PC-9 (cell line): ENCODE data around the gene APOL6.
"Not testable (repeated sequence)": the region's sequence is repeated elsewhere in the genome, so short reads cannot be mapped to it uniquely, and the experiment has no call there.

Source experiments
- EZH2 ChIP-seq: fragments of 200-600 bp; sonication (generic); IDR thresholded peaks from 2 replicates; pipeline ENCODE4 v1.8.0; 2017; ENCODE audit warnings: antibody characterized with exemption, low read depth
- TF ChIP-seq, protein P1 (sequence below): fragments of 200-600 bp; sonication (generic); conservative IDR thresholded peaks from 2 replicates; pipeline ENCODE4 v1.6.1; 2017; ENCODE audit warnings: mixed run types, antibody characterized with exemption, mild to moderate bottlenecking, moderate library complexity

GRCh38 chr22:35679492-35679891 is 31.2 kb downstream of the APOL6 start:
- TF ChIP-seq, protein P1, sequence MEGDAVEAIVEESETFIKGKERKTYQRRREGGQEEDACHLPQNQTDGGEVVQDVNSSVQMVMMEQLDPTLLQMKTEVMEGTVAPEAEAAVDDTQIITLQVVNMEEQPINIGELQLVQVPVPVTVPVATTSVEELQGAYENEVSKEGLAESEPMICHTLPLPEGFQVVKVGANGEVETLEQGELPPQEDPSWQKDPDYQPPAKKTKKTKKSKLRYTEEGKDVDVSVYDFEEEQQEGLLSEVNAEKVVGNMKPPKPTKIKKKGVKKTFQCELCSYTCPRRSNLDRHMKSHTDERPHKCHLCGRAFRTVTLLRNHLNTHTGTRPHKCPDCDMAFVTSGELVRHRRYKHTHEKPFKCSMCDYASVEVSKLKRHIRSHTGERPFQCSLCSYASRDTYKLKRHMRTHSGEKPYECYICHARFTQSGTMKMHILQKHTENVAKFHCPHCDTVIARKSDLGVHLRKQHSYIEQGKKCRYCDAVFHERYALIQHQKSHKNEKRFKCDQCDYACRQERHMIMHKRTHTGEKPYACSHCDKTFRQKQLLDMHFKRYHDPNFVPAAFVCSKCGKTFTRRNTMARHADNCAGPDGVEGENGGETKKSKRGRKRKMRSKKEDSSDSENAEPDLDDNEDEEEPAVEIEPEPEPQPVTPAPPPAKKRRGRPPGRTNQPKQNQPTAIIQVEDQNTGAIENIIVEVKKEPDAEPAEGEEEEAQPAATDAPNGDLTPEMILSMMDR = not testable (repeated sequence)
- not testable (repeated sequence) for TF ChIP-seq EZH2
